Lower leg skin (tissue), 3 donors: ENCODE measurements around the gene TSHB.

Experiments
- POLR2A ChIP-seq, 2 donors: fragments of 450-650 bp; IDR thresholded peaks; one replicate each; pipeline ENCODE4 v1.6.1; 2016 to 2017; ENCODE audit warnings: antibody characterized with exemption in 2 of 2, mild to moderate bottlenecking in 1 of 2, moderate library complexity in 1 of 2
- TF ChIP-seq, protein P1 (sequence below), 3 donors: fragments of 450-650 bp; IDR thresholded peaks; one replicate each; pipeline ENCODE4 v1.5.1; 2016; ENCODE audit warnings: antibody characterized with exemption in 3 of 3, mild to moderate bottlenecking in 3 of 3, moderate library complexity in 2 of 3

DNA sequence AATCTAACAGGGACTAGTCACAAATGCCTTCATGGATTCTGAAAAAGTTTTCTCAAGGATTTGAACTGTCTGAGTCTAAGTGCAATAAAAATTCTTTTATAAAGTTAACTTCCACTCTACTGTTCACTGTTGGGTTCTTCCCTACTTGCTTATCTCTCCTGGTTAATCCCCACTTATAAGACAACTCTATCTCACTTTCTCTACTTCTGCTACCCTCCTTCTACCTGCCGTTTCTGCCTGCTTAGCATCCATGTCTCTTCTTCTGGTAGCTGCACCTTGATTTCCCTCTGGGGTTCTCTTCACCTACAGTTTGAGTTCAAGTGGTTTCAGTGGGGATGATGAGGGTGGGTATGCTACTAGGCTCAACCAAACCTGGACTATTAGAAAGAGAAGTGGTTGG is 6.0 kb downstream of the TSHB start:
- TF ChIP-seq, protein P1, sequence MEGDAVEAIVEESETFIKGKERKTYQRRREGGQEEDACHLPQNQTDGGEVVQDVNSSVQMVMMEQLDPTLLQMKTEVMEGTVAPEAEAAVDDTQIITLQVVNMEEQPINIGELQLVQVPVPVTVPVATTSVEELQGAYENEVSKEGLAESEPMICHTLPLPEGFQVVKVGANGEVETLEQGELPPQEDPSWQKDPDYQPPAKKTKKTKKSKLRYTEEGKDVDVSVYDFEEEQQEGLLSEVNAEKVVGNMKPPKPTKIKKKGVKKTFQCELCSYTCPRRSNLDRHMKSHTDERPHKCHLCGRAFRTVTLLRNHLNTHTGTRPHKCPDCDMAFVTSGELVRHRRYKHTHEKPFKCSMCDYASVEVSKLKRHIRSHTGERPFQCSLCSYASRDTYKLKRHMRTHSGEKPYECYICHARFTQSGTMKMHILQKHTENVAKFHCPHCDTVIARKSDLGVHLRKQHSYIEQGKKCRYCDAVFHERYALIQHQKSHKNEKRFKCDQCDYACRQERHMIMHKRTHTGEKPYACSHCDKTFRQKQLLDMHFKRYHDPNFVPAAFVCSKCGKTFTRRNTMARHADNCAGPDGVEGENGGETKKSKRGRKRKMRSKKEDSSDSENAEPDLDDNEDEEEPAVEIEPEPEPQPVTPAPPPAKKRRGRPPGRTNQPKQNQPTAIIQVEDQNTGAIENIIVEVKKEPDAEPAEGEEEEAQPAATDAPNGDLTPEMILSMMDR (IDR thresholded peaks at IDR 0.05): no peak
- no peak for TF ChIP-seq POLR2A (IDR thresholded peaks at IDR 0.05)
